SK-N-SH (cell line): Measurements from ENCODE around the gene ABCA7. TPM values are rescaled to one million over a fixed set of nuclear protein-coding genes. Genes with fewer than 3 reads are reported as not detected.
"Not testable (repeated sequence)": the region's sequence is repeated elsewhere in the genome, so short reads cannot be mapped to it uniquely, and the experiment has no call there.

Source experiments
- CTCF ChIA-PET: fragments of 300-600, 350-600 bp; formaldehyde crosslinking; extraction: SDS; loops from one replicate; lab custom pipeline; 2021; lab: Yijun Ruan, JAX
- POLR2A ChIA-PET: fragments of 350-600 bp; sonication (Branson Sonifier 250); formaldehyde crosslinking; extraction: SDS; loops from one replicate; lab custom pipeline; 2020; ENCODE audit warnings: antibody characterized with exemption, inconsistent platforms; lab: Yijun Ruan, JAX
- DNase-seq: peaks from one replicate; pipeline ENCODE4 v3.0.0; 2012
- H2AFZ ChIP-seq: fragments of 200-600 bp; sonication (generic); 2 replicates; pipeline ENCODE4 v1.8.1; 2016; ENCODE audit warnings: antibody characterized with exemption, mild to moderate bottlenecking, low read depth
- H3F3A ChIP-seq: fragments of 200-600 bp; sonication (generic); replicated peaks from 2 replicates; pipeline ENCODE3; 2016; ENCODE audit warnings: antibody characterized with exemption, mild to moderate bottlenecking; ENCODE audit not compliant: insufficient read depth
- H3K27ac ChIP-seq, 2 experiments: fragments of 200-500 bp in 1 of 2; fragments of 200-600 bp in 1 of 2; sonication (Bioruptor generic) in 1 of 2; sonication (generic), shearing (Covaris generic) in 1 of 2; 2 replicates each; pipeline versions ENCODE4 v1.5.1 to v1.6.1; 2014 to 2016; ENCODE audit warnings: low read depth in 2 of 2, inconsistent platforms in 1 of 2, low read length in 1 of 2, mild to moderate bottlenecking in 1 of 2, mixed read lengths in 1 of 2
- H3K27me3 ChIP-seq: fragments of 200-600 bp; sonication (generic), shearing (Covaris generic); 2 replicates; pipeline ENCODE4 v1.6.1; 2016; ENCODE audit warnings: mixed run types; ENCODE audit not compliant: insufficient read depth
- H3K36me3 ChIP-seq, 2 experiments: fragments of 200-500 bp in 1 of 2; fragments of 200-600 bp in 1 of 2; sonication (Bioruptor generic) in 1 of 2; sonication (generic) in 1 of 2; replicated peaks in 1 of 2; 2 replicates each; pipeline versions ENCODE3 to v1.5.1; 2014 to 2016; ENCODE audit warnings: low read length in 1 of 2, mild to moderate bottlenecking in 1 of 2; ENCODE audit not compliant: insufficient read depth in 2 of 2, control insufficient read depth in 1 of 2
- H3K4me1 ChIP-seq, 2 experiments: fragments of 200-500 bp in 1 of 2; fragments of 200-600 bp in 1 of 2; sonication (Bioruptor generic) in 1 of 2; sonication (generic), shearing (Covaris generic) in 1 of 2; 2 replicates each; pipeline versions ENCODE4 v1.5.1 to v1.6.1; 2014 to 2016; ENCODE audit warnings: low read depth in 1 of 2, low read length in 1 of 2, mixed run types in 1 of 2; ENCODE audit not compliant: insufficient read depth in 2 of 2, control insufficient read depth in 1 of 2
- H3K4me2 ChIP-seq: fragments of 200-600 bp; sonication (generic), shearing (Covaris generic); 2 replicates; pipeline ENCODE4 v1.6.1; 2017; ENCODE audit warnings: mixed run types
- H3K4me3 ChIP-seq, 2 experiments: fragments of 200-500 bp in 1 of 2; fragments of 200-600 bp in 1 of 2; sonication (Bioruptor generic) in 1 of 2; sonication (generic), shearing (Covaris generic) in 1 of 2; 2 replicates each; pipeline versions ENCODE4 v1.5.1 to v1.8.1; 2014 to 2016; ENCODE audit warnings: low read depth in 2 of 2, inconsistent platforms in 1 of 2, low read length in 1 of 2, mild to moderate bottlenecking in 1 of 2, mixed read lengths in 1 of 2, moderate library complexity in 1 of 2
- H3K79me2 ChIP-seq: fragments of 200-600 bp; sonication (generic); 2 replicates; pipeline ENCODE4 v1.8.1; 2017; ENCODE audit warnings: mild to moderate bottlenecking; ENCODE audit not compliant: insufficient read depth
- H3K9ac ChIP-seq: fragments of 200-600 bp; sonication (generic); 2 replicates; pipeline ENCODE4 v1.6.1; 2017; ENCODE audit warnings: mixed run types
- H3K9me2 ChIP-seq: fragments of 200-600 bp; sonication (generic); 2 replicates; pipeline ENCODE4 v1.6.1; 2017; ENCODE audit warnings: mixed run types
- H3K9me3 ChIP-seq: fragments of 200-600 bp; sonication (generic); 2 replicates; pipeline ENCODE4 v1.6.1; 2017; ENCODE audit warnings: mixed run types, mild to moderate bottlenecking, moderate library complexity
- H4K20me1 ChIP-seq: fragments of 200-600 bp; sonication (generic); 2 replicates; pipeline ENCODE4 v1.6.1; 2017; ENCODE audit warnings: mild to moderate bottlenecking, mixed run types; ENCODE audit not compliant: insufficient read depth
- ELF1 ChIP-seq: IDR thresholded peaks from 2 replicates; pipeline ENCODE4 v1.4.0; 2012
- JUND ChIP-seq: IDR thresholded peaks from 2 replicates; pipeline ENCODE4 v1.4.0; 2012
- MAX ChIP-seq: IDR thresholded peaks from 2 replicates; pipeline ENCODE4 v1.4.0; 2012; ENCODE audit warnings: low read depth
- MXI1 ChIP-seq: IDR thresholded peaks from 2 replicates; pipeline ENCODE4 v1.6.1; 2012; ENCODE audit warnings: mild to moderate bottlenecking, low read depth, low read length, improper control_type of control experiment
- NRF1 ChIP-seq: IDR thresholded peaks from 2 replicates; pipeline ENCODE4 v1.6.1; 2012; ENCODE audit warnings: low read depth, mild to moderate bottlenecking, low read length
- POLR2AphosphoS5 ChIP-seq: IDR thresholded peaks from 2 replicates; pipeline ENCODE4 v1.6.1; 2012; ENCODE audit warnings: low read depth, low read length
- RCOR1 ChIP-seq: fragments of 150-350 bp; IDR thresholded peaks from 2 replicates; pipeline ENCODE4 v1.6.1; 2017; ENCODE audit warnings: antibody characterized with exemption, low read length
- REST ChIP-seq: IDR thresholded peaks from 2 replicates; pipeline ENCODE4 v1.6.1; 2012; ENCODE audit warnings: mild to moderate bottlenecking, low read depth, low read length, moderate library complexity
- SIN3A ChIP-seq: IDR thresholded peaks from 2 replicates; pipeline ENCODE4 v1.6.1; 2012; ENCODE audit warnings: low read depth, mild to moderate bottlenecking, low read length, moderate library complexity, borderline replicate concordance
- TAF1 ChIP-seq: IDR thresholded peaks from 2 replicates; pipeline ENCODE4 v1.6.1; 2012; ENCODE audit warnings: low read depth, mild to moderate bottlenecking, low read length, moderate library complexity, borderline replicate concordance
- USF2 ChIP-seq: fragments of 150-350 bp; IDR thresholded peaks from 2 replicates; pipeline ENCODE4 v1.6.1; 2017; ENCODE audit warnings: antibody characterized with exemption, low read length, low read depth, borderline replicate concordance
- YY1 ChIP-seq: IDR thresholded peaks from 2 replicates; pipeline ENCODE4 v1.4.0; 2012; ENCODE audit warnings: low read depth, mild to moderate bottlenecking
- WGBS: methylation state at CpG from one replicate; pipeline ENCODE4 v1.1.6; 2017; ENCODE audit warnings: low lambda C conversion rate; 5-methylcytosine and 5-hydroxymethylcytosine counted together
- polyA plus RNA-seq, 3 experiments: library from polyadenylated mRNA; depleted of rRNA; stranded (reverse); fragments of >200 nt; gene quantifications; 2 replicates each; pipeline ENCODE4 v1.2.3, GENCODE V29; 2012

The ABCA7 gene
- polyA plus RNA-seq, 1 of the 3 experiments (the other 2 are of a cell fraction), result 7.8 TPM

GRCh38 chr19:1020868-1021425, 19.0 kb upstream of the ABCA7 start, which contains the start of gene TMEM259:
Gene TMEM259 (minus strand): TSS chr19:1021123. CDS start chr19:1020996, 127 bp downstream.
- Histone ChIP-seq H3K27ac (peak within 1 kb of the TSS; percentile 73 to 91), H3K27me3 (no peaks in the 10 kb centered on the region), H3K36me3 (no peaks in the 10 kb centered on the region), H2AFZ (peak within 1 kb of the TSS; percentile 30), H3K9me2 (no peaks in the 10 kb centered on the region), H3F3A (peaks cover 27% of the 10 kb centered on the region), H3K9ac (peak within 1 kb of the TSS; percentile 83), H3K79me2 (peaks cover 50% of the 10 kb centered on the region), H3K4me1 (peaks cover 13 to 26% of the 10 kb centered on the region in 2 experiments; a peak in 1 of 4 replicates), H3K4me3 (peak within 1 kb of the TSS; percentile 69 to 79), H4K20me1 (peaks cover 47% of the 10 kb centered on the region), H3K4me2 (peak within 1 kb of the TSS; percentile 97), H3K9me3 (no peaks in the 10 kb centered on the region)
- POLR2A ChIA-PET, result no interaction called here
- CTCF ChIA-PET, result interaction anchor here (0.6 to 2.2 kb wide), 7 partner anchors 37 to 223 kb away, joined by 3 to 11 read pairs (median 3); partner anchors contain the start of gene WDR18
- TF ChIP-seq MXI1 (peak; percentile 39; the same call in 1 of the 2 replicates), USF2 (no peak), POLR2AphosphoS5 (0 out of 2 replicates have a peak, but pooled peaks have one; percentile 34), ELF1 (no peak), NRF1 (peak; percentile 21; the same call in 1 of the 2 replicates), REST (peak; percentile 62; the same call in 1 of the 2 replicates), RCOR1 (no peak), JUND (no peak), SIN3A (peak; percentile 33; the same call in 1 of the 2 replicates), YY1 (peak; percentile 90), MAX (0 out of 2 replicates have a peak, but pooled peaks have one; percentile 33), TAF1 (peak; percentile 93)
- DNase-seq, result peak; percentile 99
- WGBS, result 0% methylated on average over 15 of the region's 68 CpGs

GRCh38 chr19:1023883-1024188, 16.1 kb upstream of the ABCA7 start:
- H3K9ac ChIP-seq, H2AFZ ChIP-seq, H3K9me3 ChIP-seq, H3K36me3 ChIP-seq, H3K9me2 ChIP-seq, DNase-seq, H3K4me2 ChIP-seq, H3K27ac ChIP-seq, H3K4me3 ChIP-seq, POLR2A ChIA-PET, H3K27me3 ChIP-seq: not testable (repeated sequence)
- CTCF ChIA-PET, result interaction anchor here (0.6 to 1.8 kb wide), 3 partner anchors 9 to 89 kb away, joined by 3 to 5 read pairs (median 3); partner anchors contain the start of gene ABCA7
- Histone ChIP-seq H3K4me1 (peaks cover 4 to 26% of the 10 kb centered on the region in 2 experiments; a peak in 1 of 4 replicates), H4K20me1 (peaks cover 20% of the 10 kb centered on the region), H3F3A (peaks cover 32% of the 10 kb centered on the region), H3K79me2 (peaks cover 44% of the 10 kb centered on the region)
- WGBS, result 44% methylated on average over 5 of the region's 5 CpGs

- not testable (repeated sequence) for H3K27ac ChIP-seq, H2AFZ ChIP-seq, H3K36me3 ChIP-seq, DNase-seq, H3K9me2 ChIP-seq, H3K9ac ChIP-seq, H3K4me3 ChIP-seq, H3K4me2 ChIP-seq, H3K27me3 ChIP-seq, H3K9me3 ChIP-seq
- POLR2A ChIA-PET, result interaction anchor here (1.2 kb wide), 1 partner anchor 216 kb away, joined by 4 read pairs; the partner anchor contains the start of gene ATP5F1D
- Histone ChIP-seq H4K20me1 (peaks cover 19% of the 10 kb centered on the region), H3F3A (peaks cover 34% of the 10 kb centered on the region), H3K4me1 (peaks cover 0 to 15% of the 10 kb centered on the region in 2 experiments; a peak in 1 of 4 replicates), H3K79me2 (peaks cover 41% of the 10 kb centered on the region)
- 38% methylated on average over 6 of the region's 6 CpGs for WGBS
- CTCF ChIA-PET, result interaction anchor here (1.4 to 2.7 kb wide), 2 partner anchors 56 to 168 kb away, joined by 5 to 11 read pairs; no protein-coding TSS in a partner anchor
These were observed 14.8 kb upstream of the ABCA7 start for GRCh38 chr19:1025080-1025479.
